H1 (cell line): ENCODE data around the gene PRR5.

Source experiments
- ASH2L ChIP-seq: fragments of 200-600, 300-600 bp; sonication (generic); IDR thresholded peaks from one replicate; pipeline ENCODE4 v1.7.1; 2017; ENCODE audit warnings: low read length
- CTCF ChIP-seq, 3 experiments: IDR thresholded peaks; 1 replicate in 2 of 3; 2 replicates in 1 of 3; pipeline versions ENCODE4 v1.5.1 to v1.6.1; 2011; ENCODE audit warnings: low read length in 3 of 3, mild to moderate bottlenecking in 3 of 3, inconsistent platforms in 2 of 3, low read depth in 1 of 3, moderate library complexity in 1 of 3; ENCODE audit not compliant: insufficient read depth in 1 of 3; ENCODE audit errors: control extremely low read depth in 1 of 3
- EP300 ChIP-seq, 2 experiments: IDR thresholded peaks; 1 replicate in 1 of 2; 2 replicates in 1 of 2; pipeline ENCODE4 v1.6.1; 2011 to 2012; ENCODE audit warnings: low read depth in 2 of 2, low read length in 2 of 2, mild to moderate bottlenecking in 2 of 2, borderline replicate concordance in 1 of 2, inconsistent platforms in 1 of 2, moderate library complexity in 1 of 2
- EZH2 ChIP-seq: fragments of 200-600 bp; sonication (generic); IDR thresholded peaks from 2 replicates; pipeline ENCODE4 v1.7.1; 2012; ENCODE audit warnings: low read depth, mild to moderate bottlenecking, moderate library complexity, low read length, inconsistent platforms; ENCODE audit not compliant: severe bottlenecking
- GABPA ChIP-seq: IDR thresholded peaks from 2 replicates; pipeline ENCODE4 v1.6.1; 2011; ENCODE audit warnings: mild to moderate bottlenecking, low read length, moderate library complexity, borderline replicate concordance; ENCODE audit not compliant: insufficient read depth
- HDAC2 ChIP-seq, 2 experiments: fragments of 300-600 bp in 1 of 2; sonication (generic) in 1 of 2; IDR thresholded peaks; 2 replicates each; pipeline ENCODE4 v1.6.1; 2011 to 2012; ENCODE audit warnings: low read depth in 2 of 2, low read length in 2 of 2, mild to moderate bottlenecking in 2 of 2, moderate library complexity in 2 of 2, borderline replicate concordance in 1 of 2, inconsistent platforms in 1 of 2
- JUN ChIP-seq: IDR thresholded peaks from 2 replicates; pipeline ENCODE4 v1.6.1; 2011; ENCODE audit warnings: low read depth, mild to moderate bottlenecking, improper control_type of control experiment, low read length
- POLR2A ChIP-seq, 2 experiments: IDR thresholded peaks; 1 replicate in 1 of 2; 2 replicates in 1 of 2; pipeline ENCODE4 v1.6.1; 2011; ENCODE audit warnings: low read depth in 2 of 2, low read length in 2 of 2, mild to moderate bottlenecking in 2 of 2; ENCODE audit errors: control extremely low read depth in 1 of 2
- POLR2AphosphoS5 ChIP-seq: IDR thresholded peaks from 2 replicates; pipeline ENCODE4 v1.6.1; 2011; ENCODE audit warnings: low read depth, low read length
- SIX5 ChIP-seq: IDR thresholded peaks from 2 replicates; pipeline ENCODE4 v1.6.1; 2011; ENCODE audit warnings: mild to moderate bottlenecking, low read depth, low read length
- TAF1 ChIP-seq: IDR thresholded peaks from 2 replicates; pipeline ENCODE4 v1.6.1; 2011; ENCODE audit warnings: mild to moderate bottlenecking, low read depth, low read length
- YY1 ChIP-seq: IDR thresholded peaks from 2 replicates; pipeline ENCODE4 v1.6.1; 2011; ENCODE audit warnings: low read depth, mild to moderate bottlenecking, low read length

- TF ChIP-seq EZH2 (no peak), GABPA (no peak), EP300 (IDR thresholded peaks at IDR 0.05; ENCODE audit: borderline replicate concordance in 1 of 2, low read depth in 2 of 2, low read length in 2 of 2) (no peak), TAF1 (no peak), CTCF (IDR thresholded peaks at IDR 0.05; ENCODE audit: control extremely low read depth in 1 of 3, insufficient read depth in 1 of 3, low read depth in 1 of 3, low read length in 3 of 3) (no peak), JUN (no peak), YY1 (no peak), POLR2A (IDR thresholded peaks at IDR 0.05; ENCODE audit: control extremely low read depth in 1 of 2, low read depth in 2 of 2, low read length in 2 of 2) (no peak), SIX5 (no peak), ASH2L (no peak), HDAC2 (IDR thresholded peaks at IDR 0.05; ENCODE audit: borderline replicate concordance in 1 of 2, low read depth in 2 of 2, low read length in 2 of 2) (no peak), POLR2AphosphoS5 (no peak)
Observed at GRCh38 chr22:44729391-44730021, 27.5 kb downstream of the PRR5 start.
